GM23338 (cell line): ENCODE measurements around the gene STAU1. TPM values are rescaled to one million over a fixed set of nuclear protein-coding genes. Genes with fewer than 3 reads are reported as not detected.
A peak's percentile ranks its signal among the peaks of the same experiment; 100 is the strongest.
"Not testable (repeated sequence)": the region's sequence is repeated elsewhere in the genome, so short reads cannot be mapped to it uniquely, and the experiment has no call there.

ENCODE experiments used
- ATAC-seq: fragments of 200-7000 bp; cut with Tn5 transposase; 3 replicates; pipeline ENCODE4 v1.9.1; 2020
- DNase-seq: peaks from one replicate; pipeline ENCODE4 v3.0.0-alpha.2; 2015; ENCODE audit warnings: low spot score
- H2AFZ ChIP-seq: fragments of 200-600 bp; sonication (generic); 2 replicates; pipeline ENCODE4 v1.8.0; 2016; ENCODE audit warnings: antibody characterized with exemption, mild to moderate bottlenecking, moderate library complexity
- H3F3A ChIP-seq: fragments of 200-600 bp; sonication (generic); replicated peaks from 2 replicates; pipeline ENCODE4 v1.8.0; 2017; ENCODE audit warnings: antibody characterized with exemption, mixed run types, low read depth
- H3K27ac ChIP-seq: fragments of 200-600 bp; sonication (generic); 2 replicates; pipeline ENCODE4 v1.6.1; 2016; ENCODE audit warnings: low read depth
- H3K27me3 ChIP-seq: fragments of 200-600 bp; sonication (generic); 2 replicates; pipeline ENCODE4 v1.8.0; 2016; ENCODE audit warnings: mild to moderate bottlenecking, mixed run types, moderate library complexity; ENCODE audit not compliant: insufficient read depth
- H3K36me3 ChIP-seq: fragments of 200-600 bp; sonication (generic); 2 replicates; pipeline ENCODE4 v1.8.0; 2016; ENCODE audit warnings: mild to moderate bottlenecking; ENCODE audit not compliant: insufficient read depth
- H3K4me1 ChIP-seq: fragments of 200-600 bp; sonication (generic); 2 replicates; pipeline ENCODE4 v1.8.0; 2016; ENCODE audit warnings: mild to moderate bottlenecking, moderate library complexity; ENCODE audit not compliant: insufficient read depth
- H3K4me2 ChIP-seq: fragments of 200-600 bp; sonication (generic); 2 replicates; pipeline ENCODE4 v1.7.1; 2017; ENCODE audit warnings: mixed run types
- H3K4me3 ChIP-seq: fragments of 200-600 bp; sonication (generic); 2 replicates; pipeline ENCODE4 v1.6.1; 2016; ENCODE audit warnings: mixed run types
- H3K79me2 ChIP-seq: fragments of 200-600 bp; sonication (generic); replicated peaks from 2 replicates; pipeline ENCODE4 v1.8.0; 2017; ENCODE audit warnings: mild to moderate bottlenecking; ENCODE audit not compliant: insufficient read depth
- H3K9me2 ChIP-seq: fragments of 200-600 bp; sonication (generic); 2 replicates; pipeline ENCODE4 v1.8.0; 2017; ENCODE audit not compliant: insufficient read depth
- H4K20me1 ChIP-seq: fragments of 200-600 bp; sonication (generic); replicated peaks from 2 replicates; pipeline ENCODE4 v1.8.0; 2017; ENCODE audit warnings: mild to moderate bottlenecking; ENCODE audit not compliant: insufficient read depth
- H3K27ac Mint-ChIP-seq: 2 replicates; pipeline ENCODE4 v1.8.0; 2020; ENCODE audit warnings: inconsistent platforms, mild to moderate bottlenecking, moderate library complexity, mixed read lengths
- H3K27me3 Mint-ChIP-seq: 3 replicates; pipeline ENCODE4 v1.8.0; 2022; ENCODE audit warnings: low read depth, mild to moderate bottlenecking, moderate library complexity, mixed read lengths, inconsistent platforms; ENCODE audit not compliant: insufficient read depth, poor library complexity
- H3K36me3 Mint-ChIP-seq: 3 replicates; pipeline ENCODE4 v1.8.0; 2021; ENCODE audit warnings: low read depth, mild to moderate bottlenecking, inconsistent platforms, moderate library complexity, mixed read lengths
- H3K4me1 Mint-ChIP-seq: 3 replicates; pipeline ENCODE4 v1.8.0; 2020; ENCODE audit warnings: mild to moderate bottlenecking, inconsistent platforms, mixed read lengths
- H3K4me3 Mint-ChIP-seq: 3 replicates; pipeline ENCODE4 v1.8.0; 2021; ENCODE audit warnings: moderate library complexity, mild to moderate bottlenecking, inconsistent platforms, mixed read lengths
- H3K9me3 Mint-ChIP-seq: 3 replicates; pipeline ENCODE4 v1.8.0; 2020; ENCODE audit warnings: moderate library complexity, mild to moderate bottlenecking, inconsistent platforms, mixed read lengths
- JUNB ChIP-seq: IDR thresholded peaks from one replicate; pipeline ENCODE4 v1.6.1; 2016; ENCODE audit warnings: antibody characterized with exemption; ENCODE audit not compliant: unreplicated experiment
- NANOG ChIP-seq: IDR thresholded peaks from 2 replicates; pipeline ENCODE4 v1.6.1; 2016; ENCODE audit warnings: antibody characterized with exemption, borderline replicate concordance
- POLR2AphosphoS5 ChIP-seq: IDR thresholded peaks from 2 replicates; pipeline ENCODE4 v1.6.1; 2016; ENCODE audit warnings: antibody characterized with exemption, low read depth
- STAT1 ChIP-seq: IDR thresholded peaks from one replicate; pipeline ENCODE4 v1.6.1; 2016; ENCODE audit warnings: antibody characterized with exemption; ENCODE audit not compliant: unreplicated experiment
- ZNF114 ChIP-seq: fragments of 250-450 bp; sonication (Bioruptor Pico); IDR thresholded peaks from 2 replicates; pipeline ENCODE4 v1.5.0; 2020; ENCODE audit warnings: mild to moderate bottlenecking, moderate library complexity
- polyA plus RNA-seq: library from polyadenylated mRNA; unstranded; fragments of >200 nt; fragmentation: Nextera tagmentation; extraction: Ambion mirVana; gene quantifications from 2 replicates; pipeline ENCODE4 v1.2.1, GENCODE V29; 2016
- total RNA-seq: library from RNA; depleted of rRNA; stranded (reverse); fragments of >200 nt; shearing (Covaris generic); gene quantifications from 2 replicates; pipeline ENCODE4 v1.2.3, GENCODE V29; 2014
- TF ChIP-seq, protein P1 (sequence below): fragments of 250-450 bp; sonication (Bioruptor Pico); IDR thresholded peaks from 2 replicates; pipeline ENCODE4 v1.5.0; 2020; ENCODE audit warnings: mild to moderate bottlenecking, moderate library complexity
- TF ChIP-seq, protein P2 (sequence below): IDR thresholded peaks from 2 replicates; pipeline ENCODE4 v1.6.1; 2016; ENCODE audit warnings: antibody characterized with exemption

Gene STAU1
- total and polyA plus RNA-seq, 2 experiments from 2014 or later = 102 TPM

DNA sequence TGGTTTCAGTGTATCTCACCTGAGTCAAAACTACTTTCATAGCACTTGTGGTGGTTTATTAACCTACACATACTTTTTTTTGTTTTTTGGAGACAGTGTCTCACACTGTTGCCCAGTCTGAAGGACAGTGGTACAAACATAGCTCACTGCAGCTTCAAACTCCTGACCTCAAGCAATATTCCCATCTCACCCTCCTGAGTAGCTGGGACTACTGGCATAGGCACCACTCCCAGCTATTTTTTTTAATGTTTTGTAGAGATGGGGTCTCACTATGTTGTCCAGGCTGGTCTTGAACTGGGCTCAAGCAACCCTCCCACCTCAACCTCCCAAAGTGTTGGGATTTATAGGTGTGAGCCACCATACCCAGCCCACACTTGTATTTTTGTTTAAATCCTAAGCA, 49.7 kb downstream of the STAU1 start (continued):
- TF ChIP-seq, protein P1, sequence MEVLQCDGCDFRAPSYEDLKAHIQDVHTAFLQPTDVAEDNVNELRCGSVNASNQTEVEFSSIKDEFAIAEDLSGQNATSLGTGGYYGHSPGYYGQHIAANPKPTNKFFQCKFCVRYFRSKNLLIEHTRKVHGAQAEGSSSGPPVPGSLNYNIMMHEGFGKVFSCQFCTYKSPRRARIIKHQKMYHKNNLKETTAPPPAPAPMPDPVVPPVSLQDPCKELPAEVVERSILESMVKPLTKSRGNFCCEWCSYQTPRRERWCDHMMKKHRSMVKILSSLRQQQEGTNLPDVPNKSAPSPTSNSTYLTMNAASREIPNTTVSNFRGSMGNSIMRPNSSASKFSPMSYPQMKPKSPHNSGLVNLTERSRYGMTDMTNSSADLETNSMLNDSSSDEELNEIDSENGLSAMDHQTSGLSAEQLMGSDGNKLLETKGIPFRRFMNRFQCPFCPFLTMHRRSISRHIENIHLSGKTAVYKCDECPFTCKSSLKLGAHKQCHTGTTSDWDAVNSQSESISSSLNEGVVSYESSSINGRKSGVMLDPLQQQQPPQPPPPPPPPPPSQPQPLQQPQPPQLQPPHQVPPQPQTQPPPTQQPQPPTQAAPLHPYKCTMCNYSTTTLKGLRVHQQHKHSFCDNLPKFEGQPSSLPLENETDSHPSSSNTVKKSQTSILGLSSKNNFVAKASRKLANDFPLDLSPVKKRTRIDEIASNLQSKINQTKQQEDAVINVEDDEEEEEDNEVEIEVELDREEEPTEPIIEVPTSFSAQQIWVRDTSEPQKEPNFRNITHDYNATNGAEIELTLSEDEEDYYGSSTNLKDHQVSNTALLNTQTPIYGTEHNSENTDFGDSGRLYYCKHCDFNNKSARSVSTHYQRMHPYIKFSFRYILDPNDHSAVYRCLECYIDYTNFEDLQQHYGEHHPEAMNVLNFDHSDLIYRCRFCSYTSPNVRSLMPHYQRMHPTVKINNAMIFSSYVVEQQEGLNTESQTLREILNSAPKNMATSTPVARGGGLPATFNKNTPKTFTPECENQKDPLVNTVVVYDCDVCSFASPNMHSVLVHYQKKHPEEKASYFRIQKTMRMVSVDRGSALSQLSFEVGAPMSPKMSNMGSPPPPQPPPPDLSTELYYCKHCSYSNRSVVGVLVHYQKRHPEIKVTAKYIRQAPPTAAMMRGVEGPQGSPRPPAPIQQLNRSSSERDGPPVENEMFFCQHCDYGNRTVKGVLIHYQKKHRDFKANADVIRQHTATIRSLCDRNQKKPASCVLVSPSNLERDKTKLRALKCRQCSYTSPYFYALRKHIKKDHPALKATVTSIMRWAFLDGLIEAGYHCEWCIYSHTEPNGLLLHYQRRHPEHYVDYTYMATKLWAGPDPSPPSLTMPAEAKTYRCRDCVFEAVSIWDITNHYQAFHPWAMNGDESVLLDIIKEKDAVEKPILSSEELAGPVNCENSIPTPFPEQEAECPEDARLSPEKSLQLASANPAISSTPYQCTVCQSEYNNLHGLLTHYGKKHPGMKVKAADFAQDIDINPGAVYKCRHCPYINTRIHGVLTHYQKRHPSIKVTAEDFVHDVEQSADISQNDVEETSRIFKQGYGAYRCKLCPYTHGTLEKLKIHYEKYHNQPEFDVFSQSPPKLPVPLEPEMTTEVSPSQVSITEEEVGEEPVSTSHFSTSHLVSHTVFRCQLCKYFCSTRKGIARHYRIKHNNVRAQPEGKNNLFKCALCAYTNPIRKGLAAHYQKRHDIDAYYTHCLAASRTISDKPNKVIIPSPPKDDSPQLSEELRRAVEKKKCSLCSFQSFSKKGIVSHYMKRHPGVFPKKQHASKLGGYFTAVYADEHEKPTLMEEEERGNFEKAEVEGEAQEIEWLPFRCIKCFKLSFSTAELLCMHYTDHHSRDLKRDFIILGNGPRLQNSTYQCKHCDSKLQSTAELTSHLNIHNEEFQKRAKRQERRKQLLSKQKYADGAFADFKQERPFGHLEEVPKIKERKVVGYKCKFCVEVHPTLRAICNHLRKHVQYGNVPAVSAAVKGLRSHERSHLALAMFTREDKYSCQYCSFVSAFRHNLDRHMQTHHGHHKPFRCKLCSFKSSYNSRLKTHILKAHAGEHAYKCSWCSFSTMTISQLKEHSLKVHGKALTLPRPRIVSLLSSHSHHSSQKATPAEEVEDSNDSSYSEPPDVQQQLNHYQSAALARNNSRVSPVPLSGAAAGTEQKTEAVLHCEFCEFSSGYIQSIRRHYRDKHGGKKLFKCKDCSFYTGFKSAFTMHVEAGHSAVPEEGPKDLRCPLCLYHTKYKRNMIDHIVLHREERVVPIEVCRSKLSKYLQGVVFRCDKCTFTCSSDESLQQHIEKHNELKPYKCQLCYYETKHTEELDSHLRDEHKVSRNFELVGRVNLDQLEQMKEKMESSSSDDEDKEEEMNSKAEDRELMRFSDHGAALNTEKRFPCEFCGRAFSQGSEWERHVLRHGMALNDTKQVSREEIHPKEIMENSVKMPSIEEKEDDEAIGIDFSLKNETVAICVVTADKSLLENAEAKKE (CRISPR knock-in tag) = no peak
- TF ChIP-seq JUNB = no peak
- no peak for TF ChIP-seq STAT1

DNA sequence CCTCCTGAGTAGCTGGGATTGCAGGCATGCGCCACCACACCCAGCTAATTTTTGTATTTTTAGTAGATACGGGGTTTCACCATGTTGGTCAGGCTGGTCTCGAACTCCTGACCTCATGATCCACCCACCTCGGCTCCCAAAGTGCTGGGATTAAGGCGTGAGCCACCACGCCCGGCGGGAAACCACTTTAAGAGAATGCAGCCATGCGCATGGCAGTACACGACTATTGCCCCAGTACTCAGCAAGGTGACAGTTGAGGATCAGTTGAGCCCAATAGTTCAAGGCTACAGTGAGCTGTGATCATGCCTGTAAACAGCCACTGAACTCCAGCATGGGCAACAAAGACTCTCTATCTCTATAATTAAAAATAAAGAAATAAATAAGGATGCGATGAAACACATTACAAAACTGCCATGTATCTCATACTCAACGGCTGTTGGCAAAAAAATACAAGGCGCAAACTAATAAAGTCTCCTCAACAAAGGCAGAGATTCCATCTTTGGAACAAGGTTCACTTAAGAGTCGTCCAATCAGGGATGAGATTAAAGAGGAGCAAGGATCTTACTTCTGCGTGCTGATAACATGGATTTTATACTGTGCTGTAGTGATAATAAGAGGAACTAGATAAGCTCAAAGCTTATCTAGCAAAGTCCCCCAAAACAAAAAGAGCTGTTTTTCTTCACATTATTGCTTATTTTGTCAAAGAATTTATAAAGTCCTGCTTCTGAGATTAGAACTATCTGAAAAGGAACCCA, 51.1 kb downstream of the STAU1 start:
- Histone ChIP-seq H3K4me1 (peaks cover 3% of the 10 kb centered on the region; the same call in 1 of the 2 replicates), H4K20me1 (peaks cover 22% of the 10 kb centered on the region; the same call in 1 of the 2 replicates), H3K9me2 (no peaks in the 10 kb centered on the region), H3K27ac (no peak overlapping the region), H3K79me2 (peaks cover 33% of the 10 kb centered on the region), H3F3A (peaks cover 4% of the 10 kb centered on the region; the same call in 1 of the 2 replicates), H3K4me2 (no peak overlapping the region), H3K27me3 (no peaks in the 10 kb centered on the region), H3K36me3 (peaks cover 23% of the 10 kb centered on the region), H3K4me3 (no peak overlapping the region), H2AFZ (no peak overlapping the region)
- TF ChIP-seq NANOG = no peak
- TF ChIP-seq, protein P2, sequence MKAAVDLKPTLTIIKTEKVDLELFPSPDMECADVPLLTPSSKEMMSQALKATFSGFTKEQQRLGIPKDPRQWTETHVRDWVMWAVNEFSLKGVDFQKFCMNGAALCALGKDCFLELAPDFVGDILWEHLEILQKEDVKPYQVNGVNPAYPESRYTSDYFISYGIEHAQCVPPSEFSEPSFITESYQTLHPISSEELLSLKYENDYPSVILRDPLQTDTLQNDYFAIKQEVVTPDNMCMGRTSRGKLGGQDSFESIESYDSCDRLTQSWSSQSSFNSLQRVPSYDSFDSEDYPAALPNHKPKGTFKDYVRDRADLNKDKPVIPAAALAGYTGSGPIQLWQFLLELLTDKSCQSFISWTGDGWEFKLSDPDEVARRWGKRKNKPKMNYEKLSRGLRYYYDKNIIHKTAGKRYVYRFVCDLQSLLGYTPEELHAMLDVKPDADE = no peak
- no peak for TF ChIP-seq POLR2AphosphoS5
- TF ChIP-seq ZNF114 (CRISPR knock-in tag) = no peak
- no peaks in the 10 kb centered on the region for H3K27me3 Mint-ChIP-seq
- H3K27ac Mint-ChIP-seq = no peak overlapping the region
- ATAC-seq (no peak), DNase-seq (no peak)
- H3K4me1 Mint-ChIP-seq = peaks cover 11% of the 10 kb centered on the region; the same call in 2 of the 3 replicates
- H3K9me3 Mint-ChIP-seq = no peaks in the 10 kb centered on the region
- peaks cover 42% of the 10 kb centered on the region for H3K36me3 Mint-ChIP-seq
- H3K4me3 Mint-ChIP-seq = no peak overlapping the region

DNA sequence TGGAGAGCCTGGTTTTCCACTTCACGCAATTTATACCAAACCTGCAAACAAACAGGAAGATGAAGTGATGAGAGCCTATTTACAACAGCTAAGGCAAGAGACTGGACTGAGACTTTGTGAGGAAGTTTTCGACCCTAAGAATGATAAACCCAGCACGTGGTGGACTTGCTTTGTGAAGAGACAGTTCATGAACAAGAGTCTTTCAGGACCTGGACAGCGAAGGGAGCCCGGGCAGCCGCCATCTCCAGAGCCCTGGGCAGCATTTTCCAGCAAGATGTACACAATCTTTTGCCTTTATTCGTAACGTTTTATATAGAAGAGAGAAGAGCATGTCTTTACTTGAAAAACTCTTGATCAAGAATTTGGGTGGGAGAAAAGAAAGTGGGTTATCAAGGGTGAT, 53.3 kb downstream of the STAU1 start:
- H4K20me1 ChIP-seq = peaks cover 25% of the 10 kb centered on the region
- not testable (repeated sequence) for H3K9me2 ChIP-seq, H3K9me3 Mint-ChIP-seq, H3K27ac Mint-ChIP-seq, H3F3A ChIP-seq, H3K27me3 Mint-ChIP-seq, H3K4me1 ChIP-seq, DNase-seq, H3K27me3 ChIP-seq, H3K4me3 Mint-ChIP-seq, H3K4me3 ChIP-seq, ATAC-seq, H2AFZ ChIP-seq, H3K4me2 ChIP-seq
- peaks cover 11% of the 10 kb centered on the region; the same call in 2 of the 3 replicates for H3K4me1 Mint-ChIP-seq
- peaks cover 43% of the 10 kb centered on the region for H3K79me2 ChIP-seq
- peaks cover 28% of the 10 kb centered on the region for H3K36me3 ChIP-seq
- H3K36me3 Mint-ChIP-seq = peaks cover 55% of the 10 kb centered on the region
- peak overlapping the region; percentile 76; the same call in 1 of the 2 replicates for H3K27ac ChIP-seq
